GM12891 (cell line): ENCODE results near the gene FBXL4.

Experiments
- DNase-seq: peaks from one replicate; pipeline ENCODE4 v3.0.0; 2011; ENCODE audit warnings: low spot score; ENCODE audit not compliant: insufficient read length
- FAIRE-seq: peaks from 2 replicates; lab custom pipeline; 2011; peaks lifted over from hg19 to GRCh38; lab: Jason Lieb, UNC
- PAX5 ChIP-seq: IDR thresholded peaks from 2 replicates; pipeline ENCODE4 v1.6.1; 2011; ENCODE audit warnings: low read length, moderate library complexity, mild to moderate bottlenecking; ENCODE audit not compliant: insufficient read depth, severe bottlenecking
- POLR2A ChIP-seq: IDR thresholded peaks from 2 replicates; pipeline ENCODE4 v1.6.1; 2011; ENCODE audit warnings: low read depth, low read length, control low read depth
- POLR2AphosphoS5 ChIP-seq: IDR thresholded peaks from 2 replicates; pipeline ENCODE4 v1.6.1; 2011; ENCODE audit warnings: low read depth, low read length, control low read depth
- POU2F2 ChIP-seq: IDR thresholded peaks from 2 replicates; pipeline ENCODE4 v1.6.1; 2011; ENCODE audit warnings: low read depth, mild to moderate bottlenecking, control low read depth, low read length, moderate library complexity
- SPI1 ChIP-seq: IDR thresholded peaks from 2 replicates; pipeline ENCODE4 v1.6.1; 2011; ENCODE audit warnings: low read depth, low read length, control low read depth
- TAF1 ChIP-seq: IDR thresholded peaks from 2 replicates; pipeline ENCODE4 v1.6.1; 2011; ENCODE audit warnings: low read depth, low read length, control low read depth

Gene FBXL4

GRCh38 chr6:98835149-98836024, 112.4 kb downstream of the FBXL4 start:
- DNase-seq (no peak), FAIRE-seq (no peak)
- TF ChIP-seq SPI1, result no peak
- no peak for TF ChIP-seq POLR2A
- TF ChIP-seq TAF1, result no peak
- TF ChIP-seq PAX5, result no peak

- TF ChIP-seq TAF1 (no peak), POLR2A (no peak), POLR2AphosphoS5 (no peak), SPI1 (no peak)
- FAIRE-seq (peak; percentile 81), DNase-seq (peak; percentile 78)
These were observed 113.4 kb downstream of the FBXL4 start, which contains the start of gene POU3F2 for GRCh38 chr6:98834060-98835031. TSS of gene POU3F2 (plus strand) at chr6:98834574. CDS start at chr6:98834874, 300 bp downstream.

DNA sequence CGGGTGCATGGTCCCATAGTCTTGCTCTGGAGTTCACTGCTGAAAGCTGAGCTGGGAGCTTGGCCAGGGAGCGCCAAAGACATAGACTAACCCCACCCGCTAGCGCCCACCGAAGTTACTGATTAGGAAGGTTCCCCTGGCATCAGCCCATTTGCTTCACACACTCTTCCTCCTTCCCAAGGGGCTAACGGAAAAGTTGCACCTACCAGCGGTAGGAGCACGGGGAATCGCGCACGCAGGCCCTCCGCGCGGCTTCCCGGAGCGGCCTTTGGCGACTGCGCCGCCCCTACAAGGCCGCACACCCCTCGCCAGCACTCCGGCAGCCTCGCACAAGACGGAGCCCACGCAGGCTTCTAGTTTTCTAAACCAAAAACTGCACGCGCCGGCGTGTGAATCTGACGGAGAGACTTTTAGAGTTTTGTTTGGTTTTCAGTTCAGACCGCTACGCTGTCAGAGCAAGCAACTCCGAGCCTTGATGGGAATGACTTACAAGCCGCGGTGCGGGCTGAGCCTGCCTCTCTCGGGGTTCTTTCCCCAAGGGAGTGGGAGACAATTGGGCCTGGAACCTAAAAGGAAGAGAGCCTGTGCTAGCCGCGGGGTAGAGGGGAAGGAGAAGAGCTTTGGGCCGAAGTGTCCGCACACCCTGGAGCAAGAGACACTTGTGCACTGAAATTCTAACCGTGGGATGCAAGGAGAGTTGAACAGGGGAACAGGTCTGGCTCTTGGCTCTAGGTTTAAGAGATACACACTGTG, 114.3 kb downstream of the FBXL4 start:
- FAIRE-seq (peak; percentile 38), DNase-seq (no peak)
- no peak for TF ChIP-seq POU2F2
- no peak for TF ChIP-seq PAX5
- TF ChIP-seq POLR2A, result no peak

DNA sequence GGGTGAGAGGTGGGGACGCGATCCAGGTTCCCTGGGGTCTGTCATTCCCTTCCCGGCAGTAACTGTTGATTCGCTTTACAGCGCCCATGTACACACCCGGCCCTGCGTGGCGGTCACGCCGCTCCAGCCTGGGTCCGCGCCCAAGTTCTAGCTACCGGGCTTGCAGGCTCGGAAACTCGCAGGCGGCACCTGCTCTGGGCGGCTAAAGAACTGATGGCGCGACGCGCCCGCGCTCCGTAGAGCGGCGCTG, 114.8 kb downstream of the FBXL4 start:
- TF ChIP-seq POLR2AphosphoS5 (no peak), POLR2A (no peak), PAX5 (no peak), POU2F2 (no peak), TAF1 (no peak), SPI1 (no peak)
- DNase-seq (no peak), FAIRE-seq (no peak)

GRCh38 chr6:98832284-98833056, 115.3 kb downstream of the FBXL4 start:
- no peak for FAIRE-seq
- TF ChIP-seq PAX5, result no peak
- no peak for TF ChIP-seq POLR2AphosphoS5
- no peak for TF ChIP-seq POLR2A
- TF ChIP-seq SPI1, result no peak
- no peak for TF ChIP-seq POU2F2
- TF ChIP-seq TAF1, result no peak
- DNase-seq, result no peak

DNA sequence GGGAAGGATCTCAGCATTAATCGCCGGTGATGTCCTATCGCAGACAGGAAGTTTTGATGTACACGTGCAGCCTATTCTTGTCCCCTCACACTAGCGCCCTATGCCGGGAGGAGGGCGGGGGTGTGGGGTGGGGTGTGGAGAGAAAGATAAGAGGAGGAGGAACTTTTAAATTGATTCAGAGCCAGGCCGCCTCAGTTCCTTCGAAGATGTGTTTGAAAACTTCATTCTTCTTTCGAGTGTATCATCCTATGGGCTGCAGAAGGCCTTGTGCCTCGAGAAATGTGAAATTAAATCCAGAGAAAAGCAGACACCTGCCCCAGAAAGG, 115.8 kb downstream of the FBXL4 start:
- no peak for TF ChIP-seq POLR2A
- TF ChIP-seq SPI1, result no peak
- TF ChIP-seq POLR2AphosphoS5, result no peak
- no peak for TF ChIP-seq PAX5
- TF ChIP-seq TAF1, result no peak
- no peak for TF ChIP-seq POU2F2
- DNase-seq, result no peak
- no peak for FAIRE-seq

DNA sequence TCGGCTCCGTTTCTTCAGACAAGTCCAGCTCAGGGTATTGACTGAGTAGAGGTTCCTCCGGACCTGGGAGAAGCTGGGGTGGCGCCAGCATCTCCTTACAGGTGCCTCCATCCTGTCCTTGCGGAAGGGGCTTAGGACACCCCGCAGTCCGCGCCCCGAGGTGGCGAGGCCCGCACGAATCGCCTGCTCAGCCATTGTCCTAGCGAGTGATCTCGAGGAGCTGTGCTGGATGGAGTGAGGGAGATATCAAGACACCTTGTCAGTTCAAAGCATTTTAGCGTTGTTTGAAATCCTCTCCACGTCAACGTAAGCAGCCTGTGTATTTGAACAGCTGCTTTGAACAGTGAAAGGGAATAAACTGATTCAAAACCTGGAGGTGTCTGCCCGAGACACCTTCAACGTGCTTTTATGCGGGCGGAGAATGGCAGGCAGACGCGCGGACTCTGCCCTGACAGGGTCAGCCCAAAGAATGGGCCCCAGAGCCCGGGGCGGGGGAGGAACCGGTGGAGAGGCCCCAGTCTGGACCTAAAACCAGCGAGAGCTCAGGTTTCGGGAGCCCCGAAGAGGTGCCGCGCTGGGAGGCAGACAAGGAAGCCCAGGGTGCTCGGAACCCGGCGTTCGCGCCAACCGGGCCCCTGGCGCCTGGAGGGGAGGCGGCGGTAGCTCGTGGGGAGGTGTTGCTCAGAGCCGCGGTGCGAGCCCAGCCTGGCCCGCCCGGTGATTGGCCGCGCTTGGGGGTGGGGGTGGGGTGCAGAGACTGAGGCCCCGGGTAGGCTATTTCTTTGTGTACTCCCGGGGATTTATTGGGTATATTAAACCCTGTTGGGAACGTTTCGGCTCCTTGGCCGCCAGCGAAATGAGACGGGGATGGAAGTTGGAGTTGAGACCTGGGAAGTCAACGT, 116.4 kb downstream of the FBXL4 start:
- TF ChIP-seq TAF1 (no peak), PAX5 (no peak), POLR2AphosphoS5 (no peak), SPI1 (no peak), POLR2A (no peak), POU2F2 (no peak)

GRCh38 chr6:98830146-98830545, 117.6 kb downstream of the FBXL4 start:
- DNase-seq, result no peak
- no peak for FAIRE-seq
- TF ChIP-seq SPI1 (no peak), PAX5 (no peak), POU2F2 (no peak), TAF1 (no peak)

More for the DNA sequence above, 116.4 kb downstream of the FBXL4 start:
- no peak for DNase-seq
- no peak for FAIRE-seq
